ENCODE measurements around the gene KRT40.
"Not testable (repeated sequence)": the region's sequence is repeated elsewhere in the genome, so short reads cannot be mapped to it uniquely, and the experiment has no call there.

Gene KRT40

GRCh38 chr17:40984226-40984625, at the start of gene KRT40:
TSS of gene KRT40 (minus strand) at chr17:40984326. CDS start at chr17:40984273, 53 bp downstream.
- no peak for DNase-seq

- no peak for DNase-seq
Measured at GRCh38 chr17:41029633-41030245, 45.6 kb upstream of the KRT40 start, which contains the start of gene KRTAP1-4. TSS of gene KRTAP1-4 (minus strand) at chr17:41030195. CDS start at chr17:41030078, 117 bp downstream.

GRCh38 chr17:41026715-41027471, 42.8 kb upstream of the KRT40 start, which contains the start of gene KRTAP1-5:
TSS of gene KRTAP1-5 (minus strand) at chr17:41027208. CDS start at chr17:41027155, 53 bp downstream.
- no peak for DNase-seq

- no peak for DNase-seq
Measured at GRCh38 chr17:41024697-41025096, 40.6 kb upstream of the KRT40 start.

GRCh38 chr17:41020336-41020735, 36.2 kb upstream of the KRT40 start:
- no peak for DNase-seq

GRCh38 chr17:41019415-41019814, 35.3 kb upstream of the KRT40 start:
- no peak for DNase-seq

- no peak for DNase-seq
Measured at GRCh38 chr17:41018541-41018940, 34.4 kb upstream of the KRT40 start.

- no peak for DNase-seq
Measured at GRCh38 chr17:41016578-41017215, 32.6 kb upstream of the KRT40 start.

GRCh38 chr17:41015454-41015853, 31.3 kb upstream of the KRT40 start:
- DNase-seq, result no peak

GRCh38 chr17:41013606-41014005, 29.5 kb upstream of the KRT40 start:
- DNase-seq, result no peak

GRCh38 chr17:41013181-41013580, 29.1 kb upstream of the KRT40 start:
- DNase-seq, result no peak

- no peak for DNase-seq
Measured at GRCh38 chr17:41012326-41013120, 28.4 kb upstream of the KRT40 start.

- DNase-seq, result no peak
Measured at GRCh38 chr17:41010441-41010840, 26.3 kb upstream of the KRT40 start.

- no peak for DNase-seq
Measured at GRCh38 chr17:41009936-41010335, 25.8 kb upstream of the KRT40 start.

GRCh38 chr17:41009301-41009760, 25.2 kb upstream of the KRT40 start:
- no peak for DNase-seq

GRCh38 chr17:41008811-41009210, 24.7 kb upstream of the KRT40 start, which contains the start of gene KRTAP3-1:
TSS of gene KRTAP3-1 (minus strand) at chr17:41009128. CDS start at chr17:41009074, 54 bp downstream.
- peak in 1 of 2 experiments; percentile 64 for DNase-seq

GRCh38 chr17:41004397-41004796, 20.3 kb upstream of the KRT40 start:
- peak in 1 of 2 experiments; percentile 24 for DNase-seq

- DNase-seq, result no peak
Measured at GRCh38 chr17:41003926-41004325, 19.8 kb upstream of the KRT40 start.

GRCh38 chr17:41002814-41003213, 18.7 kb upstream of the KRT40 start:
- no peak for DNase-seq

GRCh38 chr17:41001795-41002194, 17.7 kb upstream of the KRT40 start:
- no peak for DNase-seq

GRCh38 chr17:40999563-40999962, 15.4 kb upstream of the KRT40 start, which contains the start of gene KRTAP3-2:
TSS of gene KRTAP3-2 (minus strand) at chr17:40999906. CDS start at chr17:40999853, 53 bp downstream.
- DNase-seq, result not testable (repeated sequence)

GRCh38 chr17:40997361-40997760, 13.2 kb upstream of the KRT40 start:
- DNase-seq, result no peak
